ENCODE data around the gene CLIC5. TPM values are rescaled to one million over a fixed set of nuclear protein-coding genes. Genes with fewer than 3 reads are reported as not detected.

CLIC5 gene
- total RNA-seq, 1 donor from 2014 or later = 8.2 TPM

GRCh38 chr6:46000905-46001304, 14.8 kb downstream of the CLIC5 start:
- DNase-seq (ENCODE audit: low spot score) = no peak

- DNase-seq (ENCODE audit: low spot score) = no peak
These were observed 17.1 kb downstream of the CLIC5 start for GRCh38 chr6:45998524-45998923.

- DNase-seq (ENCODE audit: low spot score) = no peak
These were observed 17.7 kb downstream of the CLIC5 start for GRCh38 chr6:45997875-45998506.

- DNase-seq (ENCODE audit: low spot score) = no peak
These were observed 24.5 kb downstream of the CLIC5 start for GRCh38 chr6:45991189-45991588.

- DNase-seq (ENCODE audit: low spot score) = no peak
These were observed 25.5 kb downstream of the CLIC5 start for GRCh38 chr6:45990162-45990561.

- no peak for DNase-seq (ENCODE audit: low spot score)
These were observed 27.0 kb downstream of the CLIC5 start for GRCh38 chr6:45988635-45989034.

- DNase-seq (ENCODE audit: low spot score) = no peak
These were observed 27.8 kb downstream of the CLIC5 start for GRCh38 chr6:45987856-45988255.

GRCh38 chr6:45986746-45987274, 28.9 kb downstream of the CLIC5 start:
- DNase-seq (ENCODE audit: low spot score) = no peak

GRCh38 chr6:45984788-45985425, 30.8 kb downstream of the CLIC5 start:
- DNase-seq (ENCODE audit: low spot score) = no peak

- DNase-seq (ENCODE audit: low spot score) = no peak
These were observed 31.3 kb downstream of the CLIC5 start for GRCh38 chr6:45984347-45984746.

- DNase-seq (ENCODE audit: low spot score) = no peak
These were observed 32.6 kb downstream of the CLIC5 start for GRCh38 chr6:45983062-45983461.

- no peak for DNase-seq (ENCODE audit: low spot score)
These were observed 33.2 kb downstream of the CLIC5 start for GRCh38 chr6:45982280-45983036.

- DNase-seq (ENCODE audit: low spot score) = no peak
These were observed 34.6 kb downstream of the CLIC5 start for GRCh38 chr6:45981046-45981445.

- no peak for DNase-seq (ENCODE audit: low spot score)
These were observed 36.3 kb downstream of the CLIC5 start for GRCh38 chr6:45979311-45979710.

GRCh38 chr6:45974596-45974995, 41.1 kb downstream of the CLIC5 start:
- DNase-seq (ENCODE audit: low spot score) = no peak

- DNase-seq (ENCODE audit: low spot score) = no peak
These were observed 42.7 kb downstream of the CLIC5 start for GRCh38 chr6:45972795-45973503.

- no peak for DNase-seq (ENCODE audit: low spot score)
These were observed 44.4 kb downstream of the CLIC5 start for GRCh38 chr6:45971287-45971686.

- DNase-seq (ENCODE audit: low spot score) = no peak
These were observed 45.3 kb downstream of the CLIC5 start for GRCh38 chr6:45970326-45970725.

- DNase-seq (ENCODE audit: low spot score) = no peak
These were observed 45.8 kb downstream of the CLIC5 start for GRCh38 chr6:45969883-45970282.

- no peak for DNase-seq (ENCODE audit: low spot score)
These were observed 46.6 kb downstream of the CLIC5 start for GRCh38 chr6:45969026-45969425.

- DNase-seq (ENCODE audit: low spot score) = no peak
These were observed 48.3 kb downstream of the CLIC5 start for GRCh38 chr6:45967363-45967762.

- DNase-seq (ENCODE audit: low spot score) = no peak
These were observed 48.9 kb downstream of the CLIC5 start for GRCh38 chr6:45966797-45967196.

Measured in mesenteric fat pad (tissue), 1 donor.